Liver (tissue), 9 donors: ENCODE measurements around the gene RABL3. TPM values are rescaled to one million over a fixed set of nuclear protein-coding genes. Genes with fewer than 3 reads are reported as not detected.

Source experiments
- DNase-seq: peaks from one replicate; pipeline ENCODE4 v3.0.0-alpha.2; 2017; ENCODE audit warnings: low spot score
- H3K27ac ChIP-seq, 2 donors: one replicate each; pipeline ENCODE4 v1.7.0; 2013; ENCODE audit warnings: inconsistent platforms in 2 of 2, low read length in 2 of 2, control low read depth in 1 of 2, low read depth in 1 of 2, mild to moderate bottlenecking in 1 of 2
- H3K27me3 ChIP-seq, 4 donors: one replicate each; pipeline versions ENCODE4 v1.6.1 to v1.7.0; 2013; ENCODE audit warnings: low read length in 3 of 4, inconsistent platforms in 1 of 4, mild to moderate bottlenecking in 1 of 4, moderate library complexity in 1 of 4; ENCODE audit not compliant: control insufficient read depth in 4 of 4, insufficient read depth in 4 of 4
- H3K36me3 ChIP-seq, 4 donors: one replicate each; pipeline versions ENCODE4 v1.6.1 to v1.7.0; 2013; ENCODE audit warnings: low read length in 3 of 4, mild to moderate bottlenecking in 3 of 4, low read depth in 1 of 4, moderate library complexity in 1 of 4; ENCODE audit not compliant: control insufficient read depth in 4 of 4, insufficient read depth in 3 of 4
- H3K4me1 ChIP-seq, 4 donors: one replicate each; pipeline versions ENCODE4 v1.6.1 to v1.7.0; 2013; ENCODE audit warnings: low read length in 3 of 4, mild to moderate bottlenecking in 3 of 4, moderate library complexity in 1 of 4; ENCODE audit not compliant: control insufficient read depth in 4 of 4, insufficient read depth in 4 of 4
- H3K4me3 ChIP-seq, 3 donors: one replicate each; pipeline versions ENCODE4 v1.6.1 to v1.7.0; 2013; ENCODE audit warnings: low read length in 3 of 3, control low read depth in 1 of 3, low read depth in 1 of 3, mild to moderate bottlenecking in 1 of 3
- H3K9ac ChIP-seq, 2 donors: one replicate each; pipeline ENCODE4 v1.7.0; 2013; ENCODE audit warnings: low read length in 2 of 2, mild to moderate bottlenecking in 2 of 2, moderate library complexity in 2 of 2, control low read depth in 1 of 2, low read depth in 1 of 2
- H3K9me3 ChIP-seq, 4 donors: one replicate each; pipeline versions ENCODE4 v1.6.1 to v1.7.0; 2013; ENCODE audit warnings: low read length in 3 of 4; ENCODE audit not compliant: control insufficient read depth in 4 of 4
- FOXA1 ChIP-seq: IDR thresholded peaks from 2 replicates; pipeline ENCODE4 v1.6.1; 2016; ENCODE audit warnings: antibody characterized with exemption
- FOXA2 ChIP-seq: IDR thresholded peaks from 2 replicates; pipeline ENCODE4 v1.6.1; 2016; ENCODE audit warnings: antibody characterized with exemption
- GABPA ChIP-seq, 2 donors: IDR thresholded peaks in 1 of 2; conservative IDR thresholded peaks in 1 of 2; 2 replicates each; pipeline ENCODE4 v1.6.1; 2016; ENCODE audit warnings: antibody characterized with exemption in 2 of 2, mild to moderate bottlenecking in 1 of 2, moderate library complexity in 1 of 2
- HNF4A ChIP-seq, 2 donors: conservative IDR thresholded peaks; 2 replicates each; pipeline ENCODE4 v1.6.1; 2016; ENCODE audit warnings: antibody characterized with exemption in 2 of 2, mild to moderate bottlenecking in 2 of 2
- HNF4G ChIP-seq: IDR thresholded peaks from 2 replicates; pipeline ENCODE4 v1.6.1; 2016; ENCODE audit warnings: antibody characterized with exemption
- JUND ChIP-seq, 2 donors: IDR thresholded peaks; 2 replicates each; pipeline ENCODE4 v1.6.1; 2016; ENCODE audit warnings: antibody characterized with exemption in 2 of 2
- NR2F2 ChIP-seq: IDR thresholded peaks from 2 replicates; pipeline ENCODE4 v1.6.1; 2016; ENCODE audit warnings: antibody characterized with exemption
- RAD21 ChIP-seq, 2 donors: IDR thresholded peaks; 2 replicates each; pipeline ENCODE4 v1.6.1; 2016; ENCODE audit warnings: antibody characterized with exemption in 2 of 2, mild to moderate bottlenecking in 2 of 2
- REST ChIP-seq: IDR thresholded peaks from 2 replicates; pipeline ENCODE4 v1.6.1; 2016; ENCODE audit warnings: antibody characterized with exemption, mild to moderate bottlenecking
- RXRA ChIP-seq, 2 donors: IDR thresholded peaks; 2 replicates each; pipeline ENCODE4 v1.6.1; 2017 to 2018; ENCODE audit warnings: antibody characterized with exemption in 2 of 2, mild to moderate bottlenecking in 1 of 2
- SP1 ChIP-seq: IDR thresholded peaks from 2 replicates; pipeline ENCODE4 v1.6.1; 2018; ENCODE audit warnings: antibody characterized with exemption, mild to moderate bottlenecking
- TAF1 ChIP-seq: conservative IDR thresholded peaks from 2 replicates; pipeline ENCODE4 v1.6.1; 2016; ENCODE audit warnings: antibody characterized with exemption, mild to moderate bottlenecking
- YY1 ChIP-seq: IDR thresholded peaks from 2 replicates; pipeline ENCODE4 v1.6.1; 2016; ENCODE audit warnings: antibody characterized with exemption, mild to moderate bottlenecking
- WGBS: extraction: QIAGEN DNeasy Blood & Tissue Kit; methylation state at CpG from one replicate; pipeline ENCODE4 v1.1.7; 2013; 5-methylcytosine and 5-hydroxymethylcytosine counted together
- polyA plus RNA-seq, 2 donors: library from polyadenylated mRNA; stranded (reverse) in 1 of 2; unstranded in 1 of 2; fragments of 200-250 nt in 1 of 2; fragments of >200 nt in 1 of 2; fragmentation: Nextera tagmentation in 1 of 2; extraction: Ambion mirVana in 1 of 2; gene quantifications; one replicate each; pipeline versions ENCODE4 v1.2.1 to v1.2.3, GENCODE V29; 2013 to 2015
- total RNA-seq, 2 donors: library from RNA; depleted of rRNA; stranded (reverse); fragments of >200 nt; gene quantifications; one replicate each; pipeline ENCODE4 v1.2.3, GENCODE V29; 2014
- TF ChIP-seq, protein P1 (sequence below): IDR thresholded peaks from 2 replicates; pipeline ENCODE4 v1.6.1; 2016; ENCODE audit warnings: antibody characterized with exemption
- TF ChIP-seq, protein P2 (sequence below): fragments of 150-350 bp; IDR thresholded peaks from 2 replicates; pipeline ENCODE4 v1.5.1; 2017; ENCODE audit warnings: improper control_type of control experiment, low read depth, low read length; ENCODE audit not compliant: missing input control
- TF ChIP-seq, protein P3 (sequence below): IDR thresholded peaks from 2 replicates; pipeline ENCODE4 v1.6.1; 2016; ENCODE audit warnings: antibody characterized with exemption
- TF ChIP-seq, protein P4 (sequence below): IDR thresholded peaks from 2 replicates; pipeline ENCODE4 v1.6.1; 2016; ENCODE audit warnings: antibody characterized with exemption
- donor health status: healthy.
- donor health status: healthy.
- donor health status: healthy.
- donor health status: healthy.
- donor health status: healthy.

Gene RABL3
- total and polyA plus RNA-seq, 4 donors = 8.6 to 14.1 (median 13.1) TPM

DNA sequence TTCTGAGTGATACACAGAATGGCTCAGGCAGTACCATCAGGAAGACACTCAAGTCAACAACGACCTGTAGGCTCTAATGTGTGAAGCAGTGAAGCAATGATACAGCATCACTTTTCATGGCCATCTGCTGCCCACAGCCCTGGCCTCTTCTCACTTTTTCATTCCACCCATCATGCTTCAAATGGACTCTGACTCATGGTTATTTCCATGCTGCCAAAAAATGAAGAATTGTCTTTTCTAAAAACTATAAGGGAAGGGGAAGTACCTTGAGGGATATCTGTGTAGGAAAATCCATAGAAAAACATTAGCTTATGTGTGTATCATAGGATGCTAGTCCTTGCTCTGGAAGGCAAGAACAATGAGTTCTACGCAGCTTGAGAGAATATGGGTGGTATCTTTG lies 71.7 kb downstream of the RABL3 start:
- H3K9me3 ChIP-seq = no peaks in the 10 kb centered on the region
- H3K4me3 ChIP-seq = no peak overlapping the region
- TF ChIP-seq RXRA (IDR thresholded peaks at IDR 0.05) (no peak), HNF4A (conservative IDR thresholded peaks at IDR 0.05) (no peak), GABPA (IDR thresholded peaks at IDR 0.05 in 1 of 2, conservative IDR thresholded peaks at IDR 0.05 in 1 of 2) (no peak), REST (no peak), HNF4G (no peak), YY1 (no peak), FOXA2 (no peak), NR2F2 (no peak), SP1 (no peak), FOXA1 (no peak), TAF1 (no peak), RAD21 (IDR thresholded peaks at IDR 0.05) (no peak), JUND (IDR thresholded peaks at IDR 0.05) (no peak)
- TF ChIP-seq, protein P1, sequence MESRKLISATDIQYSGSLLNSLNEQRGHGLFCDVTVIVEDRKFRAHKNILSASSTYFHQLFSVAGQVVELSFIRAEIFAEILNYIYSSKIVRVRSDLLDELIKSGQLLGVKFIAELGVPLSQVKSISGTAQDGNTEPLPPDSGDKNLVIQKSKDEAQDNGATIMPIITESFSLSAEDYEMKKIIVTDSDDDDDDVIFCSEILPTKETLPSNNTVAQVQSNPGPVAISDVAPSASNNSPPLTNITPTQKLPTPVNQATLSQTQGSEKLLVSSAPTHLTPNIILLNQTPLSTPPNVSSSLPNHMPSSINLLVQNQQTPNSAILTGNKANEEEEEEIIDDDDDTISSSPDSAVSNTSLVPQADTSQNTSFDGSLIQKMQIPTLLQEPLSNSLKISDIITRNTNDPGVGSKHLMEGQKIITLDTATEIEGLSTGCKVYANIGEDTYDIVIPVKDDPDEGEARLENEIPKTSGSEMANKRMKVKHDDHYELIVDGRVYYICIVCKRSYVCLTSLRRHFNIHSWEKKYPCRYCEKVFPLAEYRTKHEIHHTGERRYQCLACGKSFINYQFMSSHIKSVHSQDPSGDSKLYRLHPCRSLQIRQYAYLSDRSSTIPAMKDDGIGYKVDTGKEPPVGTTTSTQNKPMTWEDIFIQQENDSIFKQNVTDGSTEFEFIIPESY = no peak
- TF ChIP-seq, protein P2, sequence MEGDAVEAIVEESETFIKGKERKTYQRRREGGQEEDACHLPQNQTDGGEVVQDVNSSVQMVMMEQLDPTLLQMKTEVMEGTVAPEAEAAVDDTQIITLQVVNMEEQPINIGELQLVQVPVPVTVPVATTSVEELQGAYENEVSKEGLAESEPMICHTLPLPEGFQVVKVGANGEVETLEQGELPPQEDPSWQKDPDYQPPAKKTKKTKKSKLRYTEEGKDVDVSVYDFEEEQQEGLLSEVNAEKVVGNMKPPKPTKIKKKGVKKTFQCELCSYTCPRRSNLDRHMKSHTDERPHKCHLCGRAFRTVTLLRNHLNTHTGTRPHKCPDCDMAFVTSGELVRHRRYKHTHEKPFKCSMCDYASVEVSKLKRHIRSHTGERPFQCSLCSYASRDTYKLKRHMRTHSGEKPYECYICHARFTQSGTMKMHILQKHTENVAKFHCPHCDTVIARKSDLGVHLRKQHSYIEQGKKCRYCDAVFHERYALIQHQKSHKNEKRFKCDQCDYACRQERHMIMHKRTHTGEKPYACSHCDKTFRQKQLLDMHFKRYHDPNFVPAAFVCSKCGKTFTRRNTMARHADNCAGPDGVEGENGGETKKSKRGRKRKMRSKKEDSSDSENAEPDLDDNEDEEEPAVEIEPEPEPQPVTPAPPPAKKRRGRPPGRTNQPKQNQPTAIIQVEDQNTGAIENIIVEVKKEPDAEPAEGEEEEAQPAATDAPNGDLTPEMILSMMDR = no peak
- TF ChIP-seq, protein P3, sequence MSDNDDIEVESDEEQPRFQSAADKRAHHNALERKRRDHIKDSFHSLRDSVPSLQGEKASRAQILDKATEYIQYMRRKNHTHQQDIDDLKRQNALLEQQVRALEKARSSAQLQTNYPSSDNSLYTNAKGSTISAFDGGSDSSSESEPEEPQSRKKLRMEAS = no peak
- peaks cover 0 to 2% (median 0%) of the 10 kb centered on the region in 4 donors for H3K4me1 ChIP-seq
- no peak for DNase-seq
- no peaks in the 10 kb centered on the region for H3K27me3 ChIP-seq
- peaks cover 4 to 76% (median 60%) of the 10 kb centered on the region in 4 donors for H3K36me3 ChIP-seq
- 93% methylated on average over 2 of the region's 2 CpGs for WGBS
- no peak overlapping the region for H3K9ac ChIP-seq
- H3K27ac ChIP-seq = no peak overlapping the region

- Histone ChIP-seq H3K36me3 (peaks cover 2 to 56% (median 33%) of the 10 kb centered on the region in 4 donors), H3K4me1 (no peaks in the 10 kb centered on the region), H3K9ac (no peak overlapping the region), H3K27ac (no peak overlapping the region), H3K4me3 (no peak overlapping the region), H3K9me3 (no peaks in the 10 kb centered on the region), H3K27me3 (no peaks in the 10 kb centered on the region)
- no peak for TF ChIP-seq SP1
- TF ChIP-seq, protein P3 = no peak
- TF ChIP-seq, protein P4, sequence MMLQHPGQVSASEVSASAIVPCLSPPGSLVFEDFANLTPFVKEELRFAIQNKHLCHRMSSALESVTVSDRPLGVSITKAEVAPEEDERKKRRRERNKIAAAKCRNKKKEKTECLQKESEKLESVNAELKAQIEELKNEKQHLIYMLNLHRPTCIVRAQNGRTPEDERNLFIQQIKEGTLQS = no peak
- TF ChIP-seq, protein P1 = no peak
- TF ChIP-seq YY1 = no peak
- no peak for TF ChIP-seq HNF4G
- no peak for TF ChIP-seq RAD21 (IDR thresholded peaks at IDR 0.05)
- DNase-seq = no peak
Observed at GRCh38 chr3:120664926-120665325, 77.4 kb downstream of the RABL3 start.
